ENCODE results near the gene PTGFRN. TPM values are rescaled to one million over a fixed set of nuclear protein-coding genes. Genes with fewer than 3 reads are reported as not detected.

Gene PTGFRN
- total RNA-seq, 1 donor from 2014 or later, result 80.0 TPM

GRCh38 chr1:116914667-116915066, 5.0 kb downstream of the PTGFRN start:
- Mint-ChIP-seq H3K27ac (no peak overlapping the region), H3K36me3 (no peaks in the 10 kb centered on the region), H3K4me3 (no peak overlapping the region), H3K9me3 (no peaks in the 10 kb centered on the region), H3K4me1 (ENCODE audit: unreplicated experiment) (peaks cover 15% of the 10 kb centered on the region), H3K27me3 (no peaks in the 10 kb centered on the region)
- no peak for DNase-seq (ENCODE audit: extremely low spot score, unreplicated experiment)
- TF ChIP-seq CTCF (conservative IDR thresholded peaks at IDR 0.05), result no peak

- peak overlapping the region; percentile 51 for H3K4me3 Mint-ChIP-seq
- no peak for DNase-seq (ENCODE audit: extremely low spot score, unreplicated experiment)
- H3K36me3 Mint-ChIP-seq, result peaks cover 4% of the 10 kb centered on the region
- no peaks in the 10 kb centered on the region for H3K27me3 Mint-ChIP-seq
- H3K27ac Mint-ChIP-seq, result no peak overlapping the region
- peaks cover 15% of the 10 kb centered on the region for H3K4me1 Mint-ChIP-seq (ENCODE audit: unreplicated experiment)
- no peaks in the 10 kb centered on the region for H3K9me3 Mint-ChIP-seq
- no peak for TF ChIP-seq CTCF (conservative IDR thresholded peaks at IDR 0.05)
Observed at GRCh38 chr1:116915086-116915661, 5.5 kb downstream of the PTGFRN start.

GRCh38 chr1:116916002-116916401, 6.3 kb downstream of the PTGFRN start:
- no peaks in the 10 kb centered on the region for H3K27me3 Mint-ChIP-seq
- no peak for TF ChIP-seq CTCF (conservative IDR thresholded peaks at IDR 0.05)
- no peak for DNase-seq (ENCODE audit: extremely low spot score, unreplicated experiment)
- H3K4me1 Mint-ChIP-seq (ENCODE audit: unreplicated experiment), result peaks cover 17% of the 10 kb centered on the region
- peak overlapping the region; percentile 18 for H3K27ac Mint-ChIP-seq
- peaks cover 5% of the 10 kb centered on the region for H3K36me3 Mint-ChIP-seq
- no peaks in the 10 kb centered on the region for H3K9me3 Mint-ChIP-seq
- H3K4me3 Mint-ChIP-seq, result no peak overlapping the region

GRCh38 chr1:116916533-116917445, 7.1 kb downstream of the PTGFRN start:
- no peak overlapping the region for H3K4me3 Mint-ChIP-seq
- no peaks in the 10 kb centered on the region for H3K27me3 Mint-ChIP-seq
- no peak overlapping the region for H3K27ac Mint-ChIP-seq
- DNase-seq (ENCODE audit: extremely low spot score, unreplicated experiment), result no peak
- H3K36me3 Mint-ChIP-seq, result peaks cover 11% of the 10 kb centered on the region
- TF ChIP-seq CTCF (conservative IDR thresholded peaks at IDR 0.05), result no peak
- H3K4me1 Mint-ChIP-seq (ENCODE audit: unreplicated experiment), result peaks cover 23% of the 10 kb centered on the region
- H3K9me3 Mint-ChIP-seq, result no peaks in the 10 kb centered on the region

- Mint-ChIP-seq H3K36me3 (peaks cover 20% of the 10 kb centered on the region), H3K4me1 (ENCODE audit: unreplicated experiment) (peaks cover 29% of the 10 kb centered on the region), H3K4me3 (no peak overlapping the region), H3K27ac (no peak overlapping the region), H3K9me3 (no peaks in the 10 kb centered on the region), H3K27me3 (no peaks in the 10 kb centered on the region)
- DNase-seq (ENCODE audit: extremely low spot score, unreplicated experiment), result no peak
- TF ChIP-seq CTCF (conservative IDR thresholded peaks at IDR 0.05), result no peak
Observed at GRCh38 chr1:116918714-116919357, 9.1 kb downstream of the PTGFRN start.
